Hippocampal formation (tissue), 2 donors: ENCODE measurements around the gene NUP214.

Experiments
- DNase-seq, 2 donors: peaks; one replicate each; lab custom pipeline; 2025; lab: John Stamatoyannopoulos, UW

The NUP214 gene

DNA sequence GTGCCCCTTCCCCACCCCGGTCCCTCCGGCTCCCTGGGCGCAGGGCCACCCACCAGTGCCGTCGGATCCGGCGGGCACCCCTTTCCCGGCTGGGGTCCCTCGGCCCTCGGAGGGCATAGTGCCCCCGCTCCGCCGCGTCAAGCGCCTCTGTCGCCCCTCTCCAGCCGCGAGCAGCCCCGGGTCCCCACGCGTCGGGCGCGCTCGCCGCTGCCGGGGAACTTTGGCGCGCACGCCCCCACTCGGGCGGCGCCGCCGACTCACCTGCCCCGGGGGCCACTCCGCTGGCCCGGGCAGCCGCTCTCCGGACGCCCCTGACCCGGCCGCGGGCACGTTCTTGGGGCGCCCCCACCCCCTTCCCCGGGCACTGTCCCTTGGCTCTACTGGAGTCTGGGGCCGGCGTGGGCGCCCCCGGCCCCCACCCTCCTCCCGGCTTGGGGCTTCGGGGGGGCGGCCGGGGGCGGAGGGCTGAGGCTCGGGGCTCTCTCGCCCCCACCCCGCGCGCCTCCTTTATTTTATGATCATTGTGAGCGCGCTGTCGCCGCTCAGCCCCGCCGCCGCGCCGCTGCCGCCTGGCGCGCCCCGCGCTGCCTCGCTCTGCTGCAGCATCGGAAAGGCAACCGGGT is 152.0 kb downstream of the NUP214 start:
- DNase-seq, result no peak

DNA sequence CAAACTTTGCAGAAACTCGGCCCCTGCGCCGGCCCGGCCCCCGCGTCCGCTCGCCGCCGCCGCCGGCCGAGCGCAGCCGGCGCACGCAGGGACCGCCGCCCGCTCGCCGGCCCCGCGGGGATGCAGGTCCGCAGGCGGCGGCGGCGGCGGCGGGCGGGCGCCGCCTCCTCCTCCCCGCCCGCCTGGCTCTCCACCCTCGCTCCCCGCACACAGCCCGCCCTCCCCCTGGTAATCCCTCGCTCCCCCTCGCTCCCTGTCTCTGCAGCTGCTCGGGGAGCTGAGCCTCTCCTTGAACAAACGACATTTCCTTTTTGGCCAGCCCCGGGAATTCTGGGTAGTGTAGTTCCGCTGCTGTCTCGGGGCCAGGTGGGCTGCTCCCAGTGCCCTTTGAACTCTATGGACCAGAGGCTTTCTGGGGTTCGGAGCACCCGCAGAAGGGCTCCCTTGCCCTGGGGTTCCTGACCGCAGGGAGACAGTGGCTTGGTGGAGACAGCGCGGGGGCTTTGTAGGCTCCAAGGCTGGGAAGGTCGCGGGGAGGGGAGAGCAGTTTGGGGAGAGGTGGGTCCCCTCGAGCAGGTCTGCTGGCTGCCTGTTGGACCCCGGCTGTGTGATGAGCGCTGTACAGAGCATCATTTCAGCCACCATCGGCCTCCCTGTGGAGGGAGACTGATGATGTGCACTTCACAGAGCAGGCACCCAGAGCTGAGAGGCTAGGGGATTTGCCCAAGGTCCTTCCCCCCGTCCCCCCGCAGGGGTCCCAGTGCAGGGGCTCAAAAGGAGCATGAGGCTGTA is 152.7 kb downstream of the NUP214 start:
- peak; percentile 87 to 90 for DNase-seq

DNA sequence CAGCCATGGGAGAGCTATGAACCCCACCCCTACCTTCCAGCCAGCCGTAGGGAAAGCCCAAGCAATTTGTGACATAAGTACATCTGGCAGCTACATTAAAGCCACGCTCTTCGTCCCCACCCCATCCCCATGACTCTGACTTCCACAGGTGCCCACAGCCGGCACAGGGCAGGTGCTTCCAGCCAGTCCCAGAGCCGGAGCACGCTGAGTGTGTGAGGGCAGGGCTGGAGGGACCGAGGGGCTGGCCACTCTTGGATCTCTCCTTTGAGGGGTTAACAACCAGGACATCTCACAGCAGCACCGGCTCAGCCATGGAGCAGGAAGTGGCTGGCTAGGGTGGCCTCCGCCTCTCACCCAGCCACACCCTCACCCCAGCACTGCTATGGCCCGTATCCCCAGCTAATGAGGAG is 153.3 kb downstream of the NUP214 start:
- no peak for DNase-seq

DNA sequence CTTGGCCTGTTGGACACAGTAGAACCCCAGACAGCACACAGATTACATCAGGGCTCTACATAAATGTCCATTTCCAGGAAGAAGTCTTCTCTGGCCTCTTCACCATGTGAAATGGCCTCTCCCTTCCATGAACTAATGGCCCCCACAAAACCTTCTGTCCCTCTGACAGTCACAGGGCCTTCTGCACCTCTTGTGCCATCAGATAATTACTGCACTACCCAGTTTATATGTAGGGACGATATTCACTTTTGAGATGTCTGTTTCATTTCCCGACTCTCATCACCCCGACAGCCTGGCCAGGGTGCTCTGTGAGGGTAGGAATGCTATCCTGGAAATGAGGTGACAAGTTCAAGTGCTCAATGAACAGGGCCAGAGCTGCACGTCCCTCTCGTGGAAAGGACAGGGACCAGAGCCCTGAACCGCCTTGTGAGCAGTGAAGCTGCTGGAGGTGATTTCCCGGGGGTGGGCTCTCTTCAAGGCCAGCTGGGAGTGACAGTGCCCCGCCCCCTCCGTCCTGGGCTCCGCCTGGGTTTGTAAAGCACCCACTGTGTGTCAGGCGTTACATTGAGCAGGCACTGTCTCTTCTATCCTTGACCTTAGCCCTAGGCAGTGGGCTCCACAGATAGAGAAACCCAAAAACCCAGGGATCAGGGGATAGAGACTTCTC is 153.9 kb downstream of the NUP214 start:
- DNase-seq, result no peak

DNA sequence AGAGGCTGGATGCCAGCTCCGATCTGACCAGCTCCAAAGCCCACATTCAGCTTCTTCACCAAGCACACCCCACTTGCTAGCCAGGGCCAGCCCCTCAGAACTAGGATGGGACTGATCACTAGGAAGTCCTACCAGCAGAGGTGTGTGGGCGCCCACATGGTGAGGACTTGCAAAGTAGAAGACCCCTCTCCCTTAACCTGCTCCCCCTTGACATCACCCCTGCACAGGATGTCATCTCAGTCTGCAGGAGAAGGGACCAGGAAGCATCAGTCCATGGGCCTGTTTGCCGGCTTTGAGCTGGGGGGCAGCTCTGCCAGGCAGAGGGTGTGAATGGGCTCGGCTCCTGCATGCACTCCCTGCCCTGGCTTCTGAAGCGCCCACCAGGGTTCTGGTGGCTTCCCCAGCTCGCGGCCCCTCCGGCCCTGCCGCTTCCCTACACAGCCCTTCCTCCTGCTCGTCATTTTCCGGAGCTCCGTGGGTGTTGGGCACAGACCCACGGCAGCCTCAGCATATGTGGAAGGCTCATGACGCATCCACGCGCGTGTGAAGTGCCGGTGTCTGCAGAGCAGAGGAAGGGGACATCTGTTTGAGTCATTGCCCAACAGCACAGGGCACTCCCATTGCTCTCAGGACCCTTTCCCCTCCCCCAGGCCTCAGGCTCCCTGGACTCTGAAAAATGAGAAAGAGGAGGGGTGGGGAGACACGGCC is 154.6 kb downstream of the NUP214 start:
- no peak for DNase-seq

DNA sequence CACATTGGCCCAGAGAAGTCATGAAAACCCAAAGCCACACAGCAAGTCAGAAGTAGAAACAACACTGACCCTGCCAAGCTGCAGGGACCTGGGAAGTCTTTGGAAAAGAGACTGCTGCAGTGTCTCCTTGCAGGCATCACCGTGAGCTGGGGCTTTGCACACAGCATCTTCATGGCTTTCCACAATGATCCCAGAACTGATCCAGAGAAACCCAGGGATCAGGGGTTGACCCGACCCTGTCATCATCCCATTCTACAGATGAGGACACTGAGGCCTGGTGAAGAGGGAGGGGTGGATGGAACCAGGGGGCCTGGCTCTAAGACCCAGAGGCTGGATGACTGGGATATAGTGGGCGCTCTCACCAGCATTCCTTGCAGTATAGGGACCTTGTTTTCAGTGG is 155.3 kb downstream of the NUP214 start:
- no peak for DNase-seq

DNA sequence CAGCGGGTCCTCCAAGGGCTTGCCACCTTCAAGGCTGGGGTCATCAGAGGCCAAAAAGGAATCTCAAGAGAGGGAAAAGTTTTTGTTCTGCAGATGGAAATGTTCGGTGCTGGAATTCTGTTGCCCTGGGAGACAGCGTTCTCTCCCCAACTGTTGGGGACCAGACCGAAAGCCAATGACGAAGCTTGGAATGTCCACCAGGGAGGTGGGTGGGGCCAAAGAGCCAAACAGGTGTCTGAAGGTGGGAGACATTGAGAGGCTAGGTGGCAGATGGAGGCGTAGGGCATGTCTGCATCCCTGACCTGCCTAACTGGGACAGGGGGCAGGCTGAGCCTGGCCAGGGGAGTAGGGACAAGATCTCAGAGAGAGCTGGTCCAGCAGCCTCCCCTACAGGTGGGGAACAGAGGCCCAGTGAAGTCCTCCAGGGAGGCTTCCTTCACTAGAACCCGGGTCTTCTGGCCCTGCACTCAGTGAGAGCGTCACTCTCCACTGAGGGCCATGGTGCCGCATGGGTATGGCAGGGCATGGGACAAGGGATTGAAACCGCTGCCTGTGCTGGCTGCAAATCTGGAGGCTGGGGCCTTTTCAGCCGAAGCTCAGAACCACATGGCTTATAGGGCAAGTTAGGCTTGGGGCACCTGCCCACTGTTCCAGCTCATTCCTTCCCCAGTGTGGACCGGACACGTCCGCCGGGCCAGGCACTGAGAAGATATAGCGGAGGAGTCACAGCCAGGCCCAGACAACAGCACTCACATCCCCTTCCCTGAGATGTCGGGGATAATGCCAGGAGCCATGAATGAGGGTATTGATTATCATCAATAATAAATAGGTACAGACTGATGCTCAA is 156.0 kb downstream of the NUP214 start:
- DNase-seq, result no peak

DNA sequence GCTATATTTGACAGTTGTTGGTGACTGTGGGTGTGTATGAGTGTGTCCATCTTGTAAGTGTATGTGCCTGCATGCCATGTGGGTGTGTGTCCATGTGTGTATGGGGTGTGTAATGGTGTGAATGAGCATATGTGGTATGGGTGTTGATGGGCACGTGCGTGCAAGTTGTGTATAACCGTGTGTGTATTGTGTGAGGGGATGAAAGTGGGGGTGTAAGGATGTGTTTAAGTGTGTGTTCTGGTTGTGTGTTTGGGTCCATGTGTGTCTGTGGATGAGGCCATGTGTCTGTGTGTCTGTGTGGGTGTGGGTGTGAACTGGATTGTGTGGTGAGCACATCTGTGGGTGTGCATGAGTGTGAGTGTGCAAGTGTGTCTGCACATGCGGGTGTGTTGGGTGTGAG is 156.8 kb downstream of the NUP214 start:
- no peak for DNase-seq

DNA sequence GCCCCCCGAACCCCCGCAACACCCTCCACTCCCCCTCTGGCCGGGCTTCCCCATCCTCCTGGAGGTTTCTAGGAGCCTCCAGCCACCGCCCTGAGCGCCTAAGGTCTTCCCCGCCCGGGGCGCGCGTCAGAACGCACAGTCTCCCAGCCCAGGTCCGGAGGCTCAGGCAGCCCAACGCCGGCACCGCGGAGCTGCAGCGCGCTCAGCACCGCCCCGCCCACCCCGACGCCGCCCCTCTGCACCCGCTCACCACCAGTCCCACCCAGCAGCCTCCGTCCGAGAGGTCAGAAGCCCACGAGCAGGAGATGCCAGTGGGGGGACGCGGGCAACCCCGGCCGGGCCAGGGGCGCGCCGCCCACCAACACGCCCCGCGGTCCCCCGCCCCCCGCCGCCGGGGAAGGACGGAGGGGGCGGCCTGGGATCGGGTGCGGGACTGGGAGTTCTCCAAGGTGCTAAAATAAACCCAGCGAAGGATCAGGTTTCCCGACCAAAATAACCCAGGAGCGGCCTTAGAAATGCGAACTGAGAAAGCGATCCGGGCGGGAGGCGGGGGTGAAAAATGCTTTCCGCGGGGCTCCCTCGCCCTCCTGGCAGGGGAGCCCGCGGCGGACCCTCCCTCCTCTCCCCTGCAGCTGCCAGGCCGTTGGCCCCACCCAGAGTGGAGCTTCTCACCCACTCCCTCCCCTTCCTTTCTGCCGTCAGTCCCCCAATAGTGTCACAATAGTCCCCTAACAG is 157.5 kb downstream of the NUP214 start:
- DNase-seq, result no peak
